Ramos (cell line): ENCODE results near the gene DAP.
"Not testable (repeated sequence)": the region's sequence is repeated elsewhere in the genome, so short reads cannot be mapped to it uniquely, and the experiment has no call there.

ENCODE experiments used
- in situ Hi-C: fragments of 300-500 bp; cut with MboI; formaldehyde crosslinking; loops from one replicate; pipeline ENCODE4 v1.14.3; 2022; ENCODE audit warnings: low sequenced_read_pairs; ENCODE audit not compliant: unreplicated experiment

The DAP gene

GRCh38 chr5:10677533-10677932, 83.5 kb downstream of the DAP start:
- in situ Hi-C loops: no loop called here

DNA sequence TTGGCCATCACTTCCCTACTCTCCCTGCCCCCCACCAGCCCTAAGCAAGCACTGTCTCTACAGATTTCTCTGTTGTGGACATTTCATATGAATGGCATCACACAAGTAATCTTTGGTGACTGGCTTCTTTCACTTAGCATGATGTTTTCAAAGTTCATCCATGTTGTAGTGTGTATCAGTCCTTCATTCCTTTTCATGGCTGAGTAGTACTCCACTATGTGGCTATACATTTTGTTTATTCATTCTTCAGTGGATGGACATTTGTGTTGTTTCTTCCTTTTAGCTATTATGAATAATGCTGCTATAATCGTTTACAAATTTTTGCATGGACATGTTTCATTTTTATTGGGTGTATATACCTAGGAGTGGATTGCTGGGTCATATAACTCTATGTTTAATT, 84.1 kb downstream of the DAP start:
- in situ Hi-C loops: no loop called here

DNA sequence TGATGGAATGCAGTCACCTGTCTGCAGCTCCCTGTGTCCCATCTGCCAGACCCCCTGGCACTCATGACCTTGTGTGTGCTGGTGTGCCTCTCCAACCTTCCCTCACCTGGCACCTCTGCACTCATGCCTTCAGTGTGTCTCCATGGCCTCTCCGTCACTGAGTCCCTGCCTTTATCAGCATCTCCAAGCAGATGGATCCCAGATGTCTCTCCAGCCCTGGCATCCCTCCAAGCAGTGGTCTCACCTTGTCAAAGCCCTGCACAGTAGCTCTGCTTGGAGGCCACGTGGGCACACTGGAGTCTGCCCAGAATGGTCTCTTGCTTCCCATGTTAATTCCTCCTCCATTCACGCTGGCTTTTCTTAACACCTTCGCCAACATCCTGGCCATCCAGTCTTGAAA, 84.8 kb downstream of the DAP start:
- in situ Hi-C loops: no loop called here

DNA sequence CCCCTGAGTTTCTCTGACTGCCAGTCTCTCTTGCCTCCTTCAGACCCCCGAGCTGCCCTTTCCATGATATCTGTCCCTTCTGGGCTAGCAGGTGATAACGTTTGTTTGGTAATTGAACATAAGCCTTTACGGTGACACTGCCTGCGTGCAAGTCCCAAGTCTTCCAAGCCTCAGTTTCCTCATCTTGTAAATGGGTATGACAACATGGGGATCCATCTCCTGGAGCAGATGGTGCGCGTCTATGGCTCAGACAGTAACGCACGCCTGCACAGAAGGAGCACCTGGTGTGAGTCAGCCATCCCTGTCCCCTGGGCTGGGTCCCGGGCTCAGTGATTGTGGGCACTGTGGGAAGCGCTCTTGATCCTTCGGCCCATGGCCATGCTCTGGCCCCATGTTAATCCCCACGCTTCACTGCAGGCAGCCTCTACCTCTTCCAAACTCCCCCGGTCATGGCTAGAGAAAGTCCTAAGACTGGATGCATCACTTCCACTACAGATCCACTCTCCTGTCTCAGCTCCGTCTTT, 85.8 kb downstream of the DAP start:
- in situ Hi-C loops: no loop called here

GRCh38 chr5:10674582-10674981, 86.5 kb downstream of the DAP start:
- in situ Hi-C loops: no loop called here

GRCh38 chr5:10674096-10674495, 86.9 kb downstream of the DAP start:
- in situ Hi-C loops: no loop called here

DNA sequence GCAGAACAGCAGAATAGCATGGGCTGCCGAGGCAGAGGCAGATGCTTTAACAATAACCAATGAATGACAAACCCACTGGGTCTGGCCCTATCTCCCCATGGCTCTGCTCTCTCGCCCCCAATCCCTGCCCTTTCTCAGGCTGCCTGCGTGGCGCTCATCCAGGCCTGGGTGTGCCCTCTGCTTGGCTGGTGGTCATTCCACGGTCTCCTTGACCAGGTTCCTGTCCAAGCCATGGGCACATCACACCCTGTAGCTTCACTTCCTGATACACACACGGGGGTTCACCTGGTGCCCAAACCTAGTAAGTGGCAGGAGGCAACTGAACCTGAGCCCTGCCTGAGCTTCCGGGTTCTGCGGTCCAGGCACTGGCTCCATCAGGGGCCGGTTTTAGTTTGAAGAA, 87.6 kb downstream of the DAP start:
- in situ Hi-C loops: no loop called here

GRCh38 chr5:10673017-10673389, 88.0 kb downstream of the DAP start:
- in situ Hi-C loops: no loop called here

DNA sequence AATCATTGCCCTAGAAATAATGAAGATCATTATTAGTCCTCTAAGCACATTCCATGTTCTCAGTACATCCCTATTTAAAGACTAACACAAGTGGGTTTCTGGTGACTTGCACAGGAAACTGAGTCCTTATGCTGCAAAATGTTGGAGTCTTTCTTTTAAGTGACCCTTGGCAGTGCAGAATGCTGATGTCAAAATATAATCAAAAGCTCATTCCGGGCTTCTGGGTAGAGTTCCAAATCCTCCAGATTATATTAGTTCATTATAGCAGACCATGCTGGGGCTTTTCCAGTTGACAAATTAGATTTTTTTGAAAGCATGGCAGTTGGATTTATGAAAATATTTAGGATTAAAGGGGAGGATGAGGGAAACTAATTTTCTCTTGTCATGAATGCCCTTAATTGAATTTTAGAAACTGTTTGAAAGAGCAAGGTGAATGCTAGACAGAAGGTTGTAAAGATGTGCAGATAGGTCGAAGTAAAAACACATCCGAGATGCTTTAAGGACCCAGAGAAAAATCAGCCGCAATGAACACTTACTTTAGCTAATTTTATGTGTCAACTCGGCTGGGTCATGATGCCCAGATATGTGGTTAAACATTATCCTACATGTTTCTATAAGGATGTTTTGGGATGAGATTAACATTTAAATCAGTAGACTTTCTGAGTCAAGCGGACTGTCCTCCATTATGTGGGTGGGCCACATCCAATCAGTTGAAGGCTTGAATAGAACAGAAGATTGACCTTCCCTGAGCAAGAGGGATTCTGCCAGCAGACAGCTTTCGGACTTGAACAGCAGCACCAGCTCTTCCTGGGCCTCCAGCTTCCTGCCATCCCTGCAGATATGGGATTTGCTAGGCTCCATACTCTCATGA, 88.7 kb downstream of the DAP start:
- in situ Hi-C loops: no loop called here

DNA sequence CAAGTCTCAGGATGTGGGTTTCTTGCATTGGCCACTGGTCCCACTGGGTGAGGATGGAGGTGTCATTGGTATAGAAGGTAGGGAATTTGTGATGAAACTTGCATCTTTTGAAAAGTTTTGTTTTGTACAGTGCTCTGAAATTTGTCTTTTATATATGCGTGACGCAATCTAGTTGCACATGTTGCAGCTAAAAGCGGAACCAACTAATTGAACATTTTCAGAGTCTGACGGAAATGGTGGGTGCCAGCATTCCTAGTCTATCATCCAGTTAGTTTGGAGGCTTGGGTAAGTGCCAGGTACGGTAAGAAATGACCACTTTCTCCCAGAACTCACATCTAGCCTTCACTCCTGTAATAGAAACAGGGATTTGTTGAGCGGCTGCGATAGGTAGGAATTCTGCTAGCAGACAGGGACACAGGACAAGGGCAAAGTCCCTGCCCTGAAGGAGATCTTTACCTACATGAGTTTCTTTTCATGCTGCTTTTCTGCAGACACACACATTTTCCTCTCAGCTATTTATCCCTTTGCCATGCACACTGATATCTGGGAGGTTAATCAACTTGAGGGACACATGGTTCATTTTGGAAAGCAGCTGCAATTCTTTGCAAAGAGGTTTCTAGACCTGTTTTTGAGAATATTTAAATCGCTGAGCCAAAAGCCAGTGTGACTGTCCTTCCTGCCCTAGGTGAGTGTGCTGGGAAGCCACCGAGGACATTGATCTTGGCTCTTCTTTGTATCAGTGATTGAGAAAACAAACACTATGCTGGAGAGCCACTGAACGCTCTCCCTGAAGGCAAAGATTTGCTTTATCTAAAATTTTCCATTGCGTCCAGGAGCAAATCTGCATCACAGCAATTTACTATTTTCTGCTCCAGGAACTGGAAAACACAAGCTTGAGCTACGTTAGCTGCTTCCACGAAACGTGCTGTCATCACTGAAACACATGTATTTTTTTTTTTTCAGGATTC, 89.7 kb downstream of the DAP start:
- in situ Hi-C loops: no loop called here

- in situ Hi-C loops: no loop called here
Observed at GRCh38 chr5:10669983-10670382, 91.1 kb downstream of the DAP start.

GRCh38 chr5:10668697-10669096, 92.3 kb downstream of the DAP start:
- in situ Hi-C loops: no loop called here

GRCh38 chr5:10667431-10668057, 93.5 kb downstream of the DAP start:
- in situ Hi-C loops: no loop called here

DNA sequence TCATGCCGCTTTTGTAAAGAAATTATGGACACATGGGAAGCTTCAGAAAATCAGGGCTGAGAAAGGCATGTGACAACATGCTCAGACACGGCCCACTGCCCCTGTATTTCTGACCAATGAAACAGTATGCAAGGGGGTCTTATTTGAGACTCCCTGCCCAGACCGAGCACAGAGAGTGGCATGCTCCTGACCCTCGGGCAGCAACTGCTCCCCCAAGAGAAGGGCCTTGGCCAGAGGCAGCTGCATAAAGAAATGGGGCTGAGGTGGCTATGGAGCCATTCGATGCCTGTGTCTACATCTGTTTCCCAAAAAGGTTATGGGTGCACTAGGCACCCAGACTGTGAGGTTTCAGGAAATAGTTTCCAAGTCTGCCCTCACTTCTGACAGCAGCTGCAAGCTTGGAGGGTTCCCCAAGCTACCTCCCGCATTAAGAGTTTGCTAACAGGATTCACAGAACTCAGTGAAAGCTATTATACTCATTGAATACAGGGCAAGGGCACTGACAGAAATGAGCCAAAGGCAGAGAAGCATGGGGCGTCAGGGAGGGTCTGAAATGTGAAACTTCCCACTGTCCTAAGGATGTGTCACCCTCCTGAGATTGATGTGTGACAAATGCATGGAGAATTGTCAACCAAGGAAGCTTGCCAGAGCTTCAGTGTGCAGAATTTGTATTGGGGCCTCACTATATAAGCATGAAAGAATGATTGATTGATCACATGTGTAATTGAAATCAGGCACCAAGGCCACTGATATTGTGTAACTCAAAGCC, 94.3 kb downstream of the DAP start:
- in situ Hi-C loops: no loop called here

DNA sequence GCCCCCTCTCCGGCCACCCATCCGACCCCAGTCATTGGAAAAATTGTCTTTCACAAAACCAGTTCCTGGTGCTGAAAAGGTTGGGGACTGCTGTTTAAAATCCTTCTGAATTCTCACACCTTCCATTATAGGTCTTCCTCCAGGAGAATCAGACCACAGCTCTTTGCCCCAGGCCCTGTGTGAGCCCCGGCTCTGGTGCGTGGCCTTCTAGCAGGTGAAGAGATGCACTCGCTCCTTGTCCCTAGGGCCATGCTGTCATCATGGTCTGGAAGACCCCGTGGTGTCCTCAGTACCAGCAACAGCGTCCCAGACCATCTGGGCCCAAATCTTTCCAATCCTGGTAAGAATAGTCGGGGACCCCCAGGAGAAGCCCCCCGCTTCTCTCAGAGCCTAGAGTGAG, 95.2 kb downstream of the DAP start:
- in situ Hi-C loops: no loop called here

DNA sequence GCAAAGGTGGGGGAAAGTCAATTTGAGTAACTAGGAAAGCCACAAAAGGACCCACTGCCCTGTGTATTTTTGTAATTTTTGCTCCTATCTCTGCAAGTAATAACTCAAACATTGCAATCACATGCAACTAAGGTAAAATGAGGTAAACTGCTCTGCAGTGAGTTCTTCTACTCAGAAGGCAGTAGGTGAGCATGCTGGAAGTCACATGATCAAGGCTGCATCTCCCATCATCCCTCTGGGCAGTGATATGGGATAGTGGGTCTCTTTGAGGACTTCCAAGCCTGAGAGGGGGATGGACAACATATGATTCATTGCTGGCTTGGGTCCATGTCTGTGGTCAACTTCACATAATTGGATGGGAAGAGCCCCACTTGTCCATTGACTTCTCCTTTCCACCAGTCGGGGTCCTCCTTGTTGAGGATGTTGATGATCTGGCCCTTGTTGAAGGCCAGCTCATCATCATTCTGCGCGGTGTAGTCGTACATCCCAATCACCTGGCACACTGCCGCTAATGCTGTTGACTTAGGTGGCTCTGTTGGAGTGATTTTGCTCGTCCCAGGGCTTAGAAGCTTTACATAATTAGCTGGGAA, 96.8 kb downstream of the DAP start:
- in situ Hi-C loops: not testable (repeated sequence)

DNA sequence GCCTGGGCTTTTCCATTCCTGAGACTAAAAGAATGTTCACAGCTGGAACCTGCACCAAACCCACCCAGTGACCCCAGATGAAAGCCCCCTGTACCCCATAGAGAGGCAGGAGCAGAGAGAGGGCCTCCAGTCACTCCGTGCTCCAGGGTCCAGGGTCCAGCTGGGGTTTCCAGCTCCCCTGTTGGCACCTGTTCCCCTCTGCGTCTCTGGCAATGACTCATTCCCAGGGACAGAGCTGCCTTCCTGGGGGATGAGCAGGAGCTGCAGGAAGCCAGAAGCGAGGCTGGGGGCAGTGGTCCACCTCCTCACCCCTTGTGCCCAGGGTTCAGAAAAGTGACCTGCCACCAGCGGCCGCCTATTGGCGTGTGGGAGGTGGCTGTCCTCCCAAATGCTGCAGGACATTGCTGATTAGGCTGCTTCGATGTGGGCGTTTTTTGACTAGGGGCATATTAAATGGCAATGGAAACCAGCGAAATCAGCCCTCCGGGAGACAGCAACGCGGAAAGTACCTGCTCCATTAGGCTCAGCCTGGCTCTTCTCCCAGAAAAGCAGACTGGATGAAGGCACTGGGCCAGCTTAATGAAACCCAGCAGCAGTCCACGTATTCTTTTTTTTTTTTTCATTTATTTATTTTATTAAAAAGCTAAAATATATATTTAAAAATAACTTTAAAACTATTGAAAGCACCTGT, 97.4 kb downstream of the DAP start:
- in situ Hi-C loops: no loop called here

GRCh38 chr5:10662661-10663488, 98.2 kb downstream of the DAP start:
- in situ Hi-C loops: no loop called here
